ENCODE results near the gene SOCS7. TPM values are rescaled to one million over a fixed set of nuclear protein-coding genes. Genes with fewer than 3 reads are reported as not detected.

Gene SOCS7
- total RNA-seq, 2 experiments from 2014 or later = 13.7 to 16.9 TPM

DNA sequence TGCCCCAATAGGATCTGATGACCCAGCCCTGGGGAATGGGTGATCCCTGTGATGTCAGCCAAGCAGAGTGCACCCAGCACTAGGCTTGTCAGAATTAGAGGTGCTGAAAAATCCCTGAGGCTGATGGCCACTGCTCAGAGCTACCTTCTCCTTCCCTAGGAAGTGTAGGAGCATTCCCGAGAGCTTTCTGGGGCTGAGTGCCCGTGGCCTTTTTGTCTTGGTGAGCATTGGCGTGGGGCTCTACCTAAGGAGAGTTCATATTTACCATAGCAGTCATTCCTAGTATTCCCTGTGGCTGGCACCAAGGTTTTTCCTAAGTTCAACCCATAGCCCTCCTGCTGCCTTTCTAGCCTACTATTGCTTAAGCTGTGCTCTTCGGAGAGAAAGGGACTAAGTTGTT, 54.0 kb downstream of the SOCS7 start:
- peaks cover 6% of the 10 kb centered on the region for H3K27me3 Mint-ChIP-seq
- Histone ChIP-seq H3K9me3 (ENCODE audit: control insufficient read depth in 1 of 2, insufficient read depth in 1 of 2, low read length in 2 of 2) (no peaks in the 10 kb centered on the region), H3K4me1 (ENCODE audit: insufficient read depth, low read length) (no peaks in the 10 kb centered on the region), H3K36me3 (ENCODE audit: insufficient read depth, low read length) (peaks cover 11% of the 10 kb centered on the region), H3K27ac (ENCODE audit: low read depth in 1 of 2, low read length in 2 of 2) (no peak overlapping the region), H3K27me3 (ENCODE audit: control insufficient read depth in 1 of 2, insufficient read depth in 2 of 2, low read length in 2 of 2) (no peaks in the 10 kb centered on the region), H3K4me3 (ENCODE audit: low read length) (no peak overlapping the region)
- no peak overlapping the region for H3K27ac Mint-ChIP-seq
- no peak overlapping the region for H3K4me3 Mint-ChIP-seq
- no peaks in the 10 kb centered on the region for H3K9me3 Mint-ChIP-seq
- ATAC-seq (ENCODE audit: poor library complexity) (no peak), DNase-seq (no peak)
- ChIA-PET POLR2A (no interaction called here), CTCF (no interaction called here)
- TF ChIP-seq, protein P1, sequence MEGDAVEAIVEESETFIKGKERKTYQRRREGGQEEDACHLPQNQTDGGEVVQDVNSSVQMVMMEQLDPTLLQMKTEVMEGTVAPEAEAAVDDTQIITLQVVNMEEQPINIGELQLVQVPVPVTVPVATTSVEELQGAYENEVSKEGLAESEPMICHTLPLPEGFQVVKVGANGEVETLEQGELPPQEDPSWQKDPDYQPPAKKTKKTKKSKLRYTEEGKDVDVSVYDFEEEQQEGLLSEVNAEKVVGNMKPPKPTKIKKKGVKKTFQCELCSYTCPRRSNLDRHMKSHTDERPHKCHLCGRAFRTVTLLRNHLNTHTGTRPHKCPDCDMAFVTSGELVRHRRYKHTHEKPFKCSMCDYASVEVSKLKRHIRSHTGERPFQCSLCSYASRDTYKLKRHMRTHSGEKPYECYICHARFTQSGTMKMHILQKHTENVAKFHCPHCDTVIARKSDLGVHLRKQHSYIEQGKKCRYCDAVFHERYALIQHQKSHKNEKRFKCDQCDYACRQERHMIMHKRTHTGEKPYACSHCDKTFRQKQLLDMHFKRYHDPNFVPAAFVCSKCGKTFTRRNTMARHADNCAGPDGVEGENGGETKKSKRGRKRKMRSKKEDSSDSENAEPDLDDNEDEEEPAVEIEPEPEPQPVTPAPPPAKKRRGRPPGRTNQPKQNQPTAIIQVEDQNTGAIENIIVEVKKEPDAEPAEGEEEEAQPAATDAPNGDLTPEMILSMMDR (IDR thresholded peaks at IDR 0.05) = no peak
- H3K36me3 Mint-ChIP-seq (ENCODE audit: low read depth) = peaks cover 16% of the 10 kb centered on the region
- H3K4me1 Mint-ChIP-seq (ENCODE audit: low read depth) = no peaks in the 10 kb centered on the region
- intact Hi-C loops (cut with DNase I, micrococcal nuclease) = no loop called here

DNA sequence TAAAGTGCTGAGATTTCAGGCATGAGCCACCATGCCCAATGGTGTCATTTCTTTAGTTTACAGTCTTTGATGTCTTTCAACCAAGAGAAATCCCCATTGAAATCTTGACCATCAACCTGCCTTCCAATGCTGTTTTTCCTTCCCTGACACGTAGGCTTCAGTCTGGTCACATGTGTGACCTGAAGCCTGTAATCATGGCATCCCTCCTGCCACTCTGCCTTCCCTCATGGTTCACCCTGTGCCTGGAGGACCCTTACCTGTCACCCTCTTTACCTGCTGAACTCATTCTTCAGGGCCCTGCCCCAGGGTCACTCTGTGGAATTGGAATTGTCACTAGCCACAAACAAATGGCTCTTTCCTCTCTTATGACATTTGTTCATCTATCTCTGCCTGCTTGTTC, 58.6 kb downstream of the SOCS7 start:
- H3K36me3 ChIP-seq (ENCODE audit: insufficient read depth, low read length) = no peaks in the 10 kb centered on the region
- no peak overlapping the region for H3K27ac ChIP-seq (ENCODE audit: low read depth in 1 of 2, low read length in 2 of 2)
- Mint-ChIP-seq H3K36me3 (ENCODE audit: low read depth) (no peaks in the 10 kb centered on the region), H3K9me3 (no peaks in the 10 kb centered on the region), H3K4me3 (no peak overlapping the region), H3K27me3 (peaks cover 15% of the 10 kb centered on the region), H3K4me1 (ENCODE audit: low read depth) (no peaks in the 10 kb centered on the region), H3K27ac (no peak overlapping the region)
- ATAC-seq (ENCODE audit: poor library complexity) (no peak), DNase-seq (no peak)
- ChIA-PET POLR2A (no interaction called here), CTCF (no interaction called here)
- peaks cover 1 to 4% of the 10 kb centered on the region in 2 experiments for H3K27me3 ChIP-seq (ENCODE audit: control insufficient read depth in 1 of 2, insufficient read depth in 2 of 2, low read length in 2 of 2)
- TF ChIP-seq, protein P1 (IDR thresholded peaks at IDR 0.05) = no peak
- no peak overlapping the region for H3K4me3 ChIP-seq (ENCODE audit: low read length)
- peaks cover 8% of the 10 kb centered on the region for H3K4me1 ChIP-seq (ENCODE audit: insufficient read depth, low read length)
- intact Hi-C loops (cut with DNase I, micrococcal nuclease) = loop anchor here in 1 of 2 experiments (10.0 kb wide), 1 partner anchor 145 kb away; no protein-coding TSS in a partner anchor
- H3K9me3 ChIP-seq (ENCODE audit: control insufficient read depth in 1 of 2, insufficient read depth in 1 of 2, low read length in 2 of 2) = no peaks in the 10 kb centered on the region

GRCh38 chr17:38415250-38416194, 63.9 kb downstream of the SOCS7 start:
- ChIA-PET POLR2A (interaction anchor here (1.8 kb wide), 1 partner anchor 66 kb away, joined by 14 read pairs; no protein-coding TSS in a partner anchor), CTCF (interaction anchor here (0.8 to 3.4 kb wide), 6 partner anchors 8 to 66 kb away, joined by 3 to 64 read pairs (median 6); partner anchors contain the start of gene SOCS7)
- H3K27me3 Mint-ChIP-seq = peaks cover 55% of the 10 kb centered on the region
- H3K36me3 Mint-ChIP-seq (ENCODE audit: low read depth) = no peaks in the 10 kb centered on the region
- no peaks in the 10 kb centered on the region for H3K36me3 ChIP-seq (ENCODE audit: insufficient read depth, low read length)
- TF ChIP-seq, protein P1 (IDR thresholded peaks at IDR 0.05) = no peak
- no peak overlapping the region for H3K27ac ChIP-seq (ENCODE audit: low read depth in 1 of 2, low read length in 2 of 2)
- no peak overlapping the region for H3K4me3 Mint-ChIP-seq
- H3K27me3 ChIP-seq (ENCODE audit: control insufficient read depth in 1 of 2, insufficient read depth in 2 of 2, low read length in 2 of 2) = peaks cover 28 to 33% of the 10 kb centered on the region in 2 experiments
- H3K9me3 Mint-ChIP-seq = no peaks in the 10 kb centered on the region
- ATAC-seq (ENCODE audit: poor library complexity) (no peak), DNase-seq (peak in 1 of 14 experiments; percentile 25)
- H3K9me3 ChIP-seq (ENCODE audit: control insufficient read depth in 1 of 2, insufficient read depth in 1 of 2, low read length in 2 of 2) = peaks cover 0 to 5% of the 10 kb centered on the region in 2 experiments
- no peak overlapping the region for H3K4me3 ChIP-seq (ENCODE audit: low read length)
- intact Hi-C loops (cut with DNase I, micrococcal nuclease) = loop anchor here in 1 of 2 experiments (10.0 kb wide), 1 partner anchor 151 kb away; no protein-coding TSS in a partner anchor
- peaks cover 17% of the 10 kb centered on the region for H3K4me1 ChIP-seq (ENCODE audit: insufficient read depth, low read length)
- H3K27ac Mint-ChIP-seq = no peak overlapping the region
- H3K4me1 Mint-ChIP-seq (ENCODE audit: low read depth) = no peaks in the 10 kb centered on the region

Data from CD4-positive, alpha-beta T cell (primary cell).